IMR-90 (cell line): ENCODE results near the gene CACNA2D3. TPM values are rescaled to one million over a fixed set of nuclear protein-coding genes. Genes with fewer than 3 reads are reported as not detected.

Experiments used
- ATAC-seq: fragments of 200-7000 bp; cut with Tn5 transposase; 2 replicates; pipeline ENCODE4 v1.9.1; 2020; ENCODE audit warnings: low read depth, mild to moderate bottlenecking, moderate library complexity
- BruUV-seq: library from RNA; stranded (reverse); fragments of 400-500 nt; replicated peaks from 2 replicates; lab custom pipeline; 2021; lab: Mats Ljungman, UMichigan
- CTCF ChIA-PET: fragments of 300-600 bp; formaldehyde crosslinking; extraction: SDS; loops from one replicate; lab custom pipeline; 2021; ENCODE audit warnings: antibody characterized with exemption; lab: Yijun Ruan, JAX
- POLR2A ChIA-PET: fragments of 300-600 bp; sonication (Branson Sonifier 250); formaldehyde crosslinking; loops from one replicate; lab custom pipeline; 2022; ENCODE audit warnings: antibody characterized with exemption; ENCODE audit not compliant: unreplicated experiment; lab: Charles Lee
- DNase-seq: peaks from one replicate; pipeline ENCODE4 v3.0.0; 2013
- H2AFZ ChIP-seq: replicated peaks from 2 replicates; pipeline ENCODE3; 2013; ENCODE audit warnings: low read length, mild to moderate bottlenecking; ENCODE audit not compliant: poor library complexity
- H2AK5ac ChIP-seq: 2 replicates; pipeline ENCODE4 v1.6.1; 2013; ENCODE audit warnings: low read depth, low read length, inconsistent platforms
- H2AK9ac ChIP-seq: replicated peaks from 2 replicates; pipeline ENCODE3; 2013; ENCODE audit warnings: mild to moderate bottlenecking, low read depth, low read length, moderate library complexity; ENCODE audit not compliant: poor library complexity
- H2BK120ac ChIP-seq: 2 replicates; pipeline ENCODE4 v1.6.1; 2013; ENCODE audit warnings: low read depth, low read length, inconsistent platforms
- H2BK15ac ChIP-seq: 3 replicates; pipeline ENCODE4 v1.6.1; 2013; ENCODE audit warnings: low read depth, low read length, inconsistent platforms
- H2BK20ac ChIP-seq: 2 replicates; pipeline ENCODE4 v1.6.1; 2013; ENCODE audit warnings: low read depth, mild to moderate bottlenecking, inconsistent platforms, low read length, moderate library complexity
- H2BK5ac ChIP-seq: 2 replicates; pipeline ENCODE4 v1.6.1; 2013; ENCODE audit warnings: mild to moderate bottlenecking, low read depth, low read length, inconsistent platforms; ENCODE audit not compliant: poor library complexity, severe bottlenecking
- H3K14ac ChIP-seq: replicated peaks from 2 replicates; pipeline ENCODE4 v1.6.1; 2013; ENCODE audit warnings: low read depth, low read length, inconsistent platforms
- H3K18ac ChIP-seq: 2 replicates; pipeline ENCODE4 v1.6.1; 2013; ENCODE audit warnings: low read depth, low read length, control low read depth
- H3K23ac ChIP-seq: 2 replicates; pipeline ENCODE4 v1.6.1; 2013; ENCODE audit warnings: low read depth, low read length, inconsistent platforms
- H3K27ac ChIP-seq: 2 replicates; pipeline ENCODE4 v1.5.1; 2013; ENCODE audit warnings: mild to moderate bottlenecking, control low read depth, low read length; ENCODE audit not compliant: insufficient read depth
- H3K27me3 ChIP-seq: 2 replicates; pipeline ENCODE4 v1.6.1; 2013; ENCODE audit warnings: low read length; ENCODE audit not compliant: control insufficient read depth, insufficient read depth
- H3K36me3 ChIP-seq: 2 replicates; pipeline ENCODE4 v1.6.1; 2013; ENCODE audit warnings: low read length, mixed read lengths; ENCODE audit not compliant: control insufficient read depth, insufficient read depth
- H3K4ac ChIP-seq: 2 replicates; pipeline ENCODE4 v1.6.1; 2013; ENCODE audit warnings: low read depth, low read length, inconsistent platforms
- H3K4me1 ChIP-seq: 2 replicates; pipeline ENCODE4 v1.6.1; 2013; ENCODE audit warnings: low read length, mixed read lengths; ENCODE audit not compliant: control insufficient read depth, insufficient read depth
- H3K4me2 ChIP-seq: 2 replicates; pipeline ENCODE4 v1.6.1; 2013; ENCODE audit warnings: low read depth, mild to moderate bottlenecking, control low read depth, low read length, moderate library complexity
- H3K4me3 ChIP-seq: 2 replicates; pipeline ENCODE4 v1.5.1; 2013; ENCODE audit warnings: low read depth, mild to moderate bottlenecking, control low read depth, low read length, moderate library complexity; ENCODE audit not compliant: insufficient read depth
- H3K56ac ChIP-seq: 2 replicates; pipeline ENCODE4 v1.6.1; 2013; ENCODE audit warnings: low read length, inconsistent platforms; ENCODE audit not compliant: insufficient read depth; ENCODE audit errors: extremely low read depth
- H3K79me1 ChIP-seq, 2 experiments: 2 replicates each; pipeline ENCODE4 v1.6.1; 2013; ENCODE audit warnings: low read length in 2 of 2, inconsistent platforms in 1 of 2, low read depth in 1 of 2
- H3K9ac ChIP-seq: 2 replicates; pipeline ENCODE4 v1.6.1; 2013; ENCODE audit warnings: low read depth, low read length, control low read depth
- H3K9me1 ChIP-seq: 2 replicates; pipeline ENCODE4 v1.6.1; 2013; ENCODE audit warnings: low read length, inconsistent platforms; ENCODE audit not compliant: insufficient read depth
- H3K9me3 ChIP-seq: 2 replicates; pipeline ENCODE4 v1.6.1; 2013; ENCODE audit warnings: low read length; ENCODE audit not compliant: control insufficient read depth, insufficient read depth
- H4K20me1 ChIP-seq: 2 replicates; pipeline ENCODE4 v1.6.1; 2013; ENCODE audit warnings: low read length, inconsistent platforms; ENCODE audit not compliant: insufficient read depth
- H4K5ac ChIP-seq: 2 replicates; pipeline ENCODE4 v1.6.1; 2013; ENCODE audit warnings: mild to moderate bottlenecking, low read depth, low read length, control low read depth
- H4K8ac ChIP-seq, 2 experiments: 2 replicates each; pipeline ENCODE4 v1.6.1; 2013; ENCODE audit warnings: low read depth in 2 of 2, low read length in 2 of 2, control low read depth in 1 of 2, inconsistent platforms in 1 of 2
- H4K91ac ChIP-seq: 2 replicates; pipeline ENCODE4 v1.6.1; 2013; ENCODE audit warnings: low read depth, low read length, inconsistent platforms; ENCODE audit not compliant: insufficient read depth
- BHLHE40 ChIP-seq: fragments of 150-350 bp; IDR thresholded peaks from 2 replicates; pipeline ENCODE4 v1.6.1; 2016; ENCODE audit warnings: mild to moderate bottlenecking, low read depth, low read length
- CEBPB ChIP-seq: IDR thresholded peaks from 2 replicates; pipeline ENCODE4 v1.6.1; 2012; ENCODE audit warnings: low read depth, low read length, improper control_type of control experiment
- CHD1 ChIP-seq: IDR thresholded peaks from 2 replicates; pipeline ENCODE4 v1.6.1; 2012; ENCODE audit warnings: low read depth, low read length, improper control_type of control experiment
- CTCF ChIP-seq: conservative IDR thresholded peaks from 2 replicates; pipeline ENCODE4 v1.5.1; 2012; ENCODE audit warnings: mild to moderate bottlenecking, low read depth, low read length, improper control_type of control experiment
- ELK1 ChIP-seq: fragments of 150-350 bp; IDR thresholded peaks from 2 replicates; pipeline ENCODE4 v1.6.1; 2016; ENCODE audit warnings: low read depth, mild to moderate bottlenecking, low read length, moderate library complexity, borderline replicate concordance
- FOS ChIP-seq: fragments of 150-350 bp; IDR thresholded peaks from 2 replicates; pipeline ENCODE4 v1.6.1; 2016; ENCODE audit warnings: low read depth, low read length
- MAFK ChIP-seq: IDR thresholded peaks from 2 replicates; pipeline ENCODE4 v1.6.1; 2012; ENCODE audit warnings: low read depth, low read length, improper control_type of control experiment
- MAZ ChIP-seq: IDR thresholded peaks from 2 replicates; pipeline ENCODE4 v1.6.1; 2012; ENCODE audit warnings: low read depth, mild to moderate bottlenecking, low read length, improper control_type of control experiment, moderate library complexity, borderline replicate concordance
- MXI1 ChIP-seq: IDR thresholded peaks from 2 replicates; pipeline ENCODE4 v1.6.1; 2012; ENCODE audit warnings: low read depth, mild to moderate bottlenecking, low read length, moderate library complexity, borderline replicate concordance
- NFE2L2 ChIP-seq: fragments of 150-350 bp; IDR thresholded peaks from 2 replicates; pipeline ENCODE4 v1.6.1; 2016; ENCODE audit warnings: low read depth, mild to moderate bottlenecking, low read length
- POLR2A ChIP-seq: IDR thresholded peaks from 2 replicates; pipeline ENCODE4 v1.6.1; 2012; ENCODE audit warnings: mild to moderate bottlenecking, low read depth, low read length
- RAD21 ChIP-seq: IDR thresholded peaks from 2 replicates; pipeline ENCODE4 v1.6.1; 2012; ENCODE audit warnings: low read length, improper control_type of control experiment
- RCOR1 ChIP-seq: IDR thresholded peaks from 2 replicates; pipeline ENCODE4 v1.6.1; 2012; ENCODE audit warnings: mild to moderate bottlenecking, low read length, improper control_type of control experiment; ENCODE audit not compliant: insufficient replicate concordance
- RFX5 ChIP-seq: IDR thresholded peaks from 2 replicates; pipeline ENCODE4 v1.8.0; 2012; ENCODE audit warnings: low read depth, mild to moderate bottlenecking, low read length, moderate library complexity
- SMC3 ChIP-seq: fragments of 150-350 bp; IDR thresholded peaks from 2 replicates; pipeline ENCODE4 v1.6.1; 2016; ENCODE audit warnings: low read depth, mild to moderate bottlenecking, antibody characterized with exemption, low read length, moderate library complexity
- USF2 ChIP-seq: fragments of 150-350 bp; IDR thresholded peaks from 2 replicates; pipeline ENCODE4 v1.6.1; 2017; ENCODE audit warnings: mild to moderate bottlenecking, antibody characterized with exemption, low read length, low read depth
- dilution Hi-C: fragments of 300-500 bp; cut with HindIII; formaldehyde crosslinking; loops from one replicate; pipeline ENCODE4 v1.14.3; 2018; ENCODE audit warnings: low sequenced_read_pairs; ENCODE audit not compliant: unreplicated experiment
- in situ Hi-C: fragments of 300-500 bp; cut with MboI; formaldehyde crosslinking; loops from 3 replicates; pipeline ENCODE4 v1.14.3; 2019; ENCODE audit warnings: low sequenced_read_pairs, inconsistent platforms, mixed read lengths
- intact Hi-C: fragments of 100-400 bp; cut with micrococcal nuclease; formaldehyde crosslinking; loops from 2 replicates; pipeline ENCODE4 v1.10.0; 2022
- polyA plus RNA-seq, 3 experiments: library from polyadenylated mRNA; depleted of rRNA; stranded (reverse); fragments of >200 nt; gene quantifications; 2 replicates each; pipeline ENCODE4 v1.2.3, GENCODE V29; 2012; ENCODE audit warnings: low replicate concordance in 1 of 3
- total RNA-seq: library from RNA; depleted of rRNA; stranded (reverse); fragments of >200 nt; gene quantifications from 2 replicates; pipeline ENCODE4 v1.2.3, GENCODE V29; 2012

CACNA2D3 gene
- total and polyA plus RNA-seq, 2 of the 4 experiments (the other 2 are of a cell fraction) = 0.36 to 0.41 TPM

GRCh38 chr3:55094676-55095075 is 972.3 kb downstream of the CACNA2D3 start:
- DNase-seq = peak; percentile 32
- in situ Hi-C loops = no loop called here
- no peaks in the 10 kb centered on the region for H4K20me1 ChIP-seq
- dilution Hi-C loops = no loop called here
- BruUV-seq = no TSS peak
- ATAC-seq = no peak
- peaks cover 7% of the 10 kb centered on the region for H3K4me1 ChIP-seq
- H2BK120ac ChIP-seq = no peak overlapping the region
- H3K27me3 ChIP-seq = no peaks in the 10 kb centered on the region
- intact Hi-C loops = no loop called here
- H3K9me1 ChIP-seq = peaks cover 3% of the 10 kb centered on the region; the same call in 1 of the 2 replicates
- no peak overlapping the region for H3K9ac ChIP-seq
- TF ChIP-seq BHLHE40 (no peak), NFE2L2 (no peak), RAD21 (no peak), RCOR1 (no peak), RFX5 (no peak), CTCF (no peak), POLR2A (no peak), MXI1 (no peak), MAZ (no peak), SMC3 (no peak), CEBPB (no peak), ELK1 (no peak), CHD1 (no peak), USF2 (no peak), MAFK (no peak), FOS (no peak)
- H3K9me3 ChIP-seq = no peaks in the 10 kb centered on the region
- H3K18ac ChIP-seq = no peak overlapping the region; the same call in 1 of the 2 replicates
- no peak overlapping the region; the same call in 1 of the 2 replicates for H3K4me2 ChIP-seq
- H2AK5ac ChIP-seq = no peak overlapping the region
- H3K56ac ChIP-seq = no peak overlapping the region
- no peak overlapping the region for H3K27ac ChIP-seq
- H3K36me3 ChIP-seq = no peaks in the 10 kb centered on the region
- ChIA-PET CTCF (no interaction called here), POLR2A (no interaction called here)
- no peak overlapping the region for H4K5ac ChIP-seq
- no peak overlapping the region; a peak in 1 of 4 replicates for H4K8ac ChIP-seq
- no peaks in the 10 kb centered on the region for H3K79me1 ChIP-seq
- H2AFZ ChIP-seq = no peak overlapping the region
- no peak overlapping the region for H3K4me3 ChIP-seq
- peak overlapping the region; percentile 14; the same call in 1 of the 2 replicates for H3K4ac ChIP-seq
- H2BK20ac ChIP-seq = no peak overlapping the region
- no peak overlapping the region for H2BK5ac ChIP-seq
- no peak overlapping the region for H2AK9ac ChIP-seq
- peak overlapping the region; percentile 83; the same call in 2 of the 3 replicates for H2BK15ac ChIP-seq
- no peak overlapping the region for H3K23ac ChIP-seq
- H3K14ac ChIP-seq = peak overlapping the region; percentile 44; the same call in 1 of the 2 replicates
- peak overlapping the region; percentile 8; the same call in 1 of the 2 replicates for H4K91ac ChIP-seq
